ENCODE measurements around the gene GADD45A.
A peak's percentile ranks its signal among the peaks of the same experiment; 100 is the strongest.

The GADD45A gene

DNA sequence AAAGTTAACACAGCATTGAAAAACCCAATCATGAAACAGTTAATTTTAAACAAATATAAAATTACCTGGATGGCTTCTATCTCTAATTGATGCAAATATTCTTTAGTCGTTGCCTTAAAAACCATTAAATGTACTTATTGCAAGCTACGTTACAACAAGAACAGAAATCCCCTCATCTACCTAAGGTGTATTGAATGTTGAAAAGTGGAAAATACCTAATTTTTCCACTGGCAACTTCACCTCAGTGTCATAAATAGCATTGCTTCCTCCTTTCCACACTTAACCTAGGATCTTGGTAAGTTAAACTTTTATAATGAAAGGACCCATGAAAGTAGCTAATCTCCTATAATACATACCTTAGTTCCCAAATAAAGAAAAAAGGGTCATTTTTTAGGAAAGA is 5.4 kb downstream of the GADD45A start:
- H3K4me3 ChIP-seq (ENCODE audit: low read depth, low read length), result no peak overlapping the region
- no peak for DNase-seq
- in situ Hi-C loops (cut with HindIII; ENCODE audit: low pct_ligation_motif_present, low sequenced_read_pairs), result loop anchor here (25.0 kb wide), 1 partner anchor 153 kb away; no protein-coding TSS in a partner anchor
- TF ChIP-seq, protein P1, sequence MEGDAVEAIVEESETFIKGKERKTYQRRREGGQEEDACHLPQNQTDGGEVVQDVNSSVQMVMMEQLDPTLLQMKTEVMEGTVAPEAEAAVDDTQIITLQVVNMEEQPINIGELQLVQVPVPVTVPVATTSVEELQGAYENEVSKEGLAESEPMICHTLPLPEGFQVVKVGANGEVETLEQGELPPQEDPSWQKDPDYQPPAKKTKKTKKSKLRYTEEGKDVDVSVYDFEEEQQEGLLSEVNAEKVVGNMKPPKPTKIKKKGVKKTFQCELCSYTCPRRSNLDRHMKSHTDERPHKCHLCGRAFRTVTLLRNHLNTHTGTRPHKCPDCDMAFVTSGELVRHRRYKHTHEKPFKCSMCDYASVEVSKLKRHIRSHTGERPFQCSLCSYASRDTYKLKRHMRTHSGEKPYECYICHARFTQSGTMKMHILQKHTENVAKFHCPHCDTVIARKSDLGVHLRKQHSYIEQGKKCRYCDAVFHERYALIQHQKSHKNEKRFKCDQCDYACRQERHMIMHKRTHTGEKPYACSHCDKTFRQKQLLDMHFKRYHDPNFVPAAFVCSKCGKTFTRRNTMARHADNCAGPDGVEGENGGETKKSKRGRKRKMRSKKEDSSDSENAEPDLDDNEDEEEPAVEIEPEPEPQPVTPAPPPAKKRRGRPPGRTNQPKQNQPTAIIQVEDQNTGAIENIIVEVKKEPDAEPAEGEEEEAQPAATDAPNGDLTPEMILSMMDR (IDR thresholded peaks at IDR 0.05; ENCODE audit: low read depth, low read length, missing control alignments), result no peak
- peaks cover 33% of the 10 kb centered on the region for H3K36me3 ChIP-seq (replicated peaks)
- H3K27ac ChIP-seq, result no peak overlapping the region
- no peaks in the 10 kb centered on the region for H3K27me3 ChIP-seq (replicated peaks)

DNA sequence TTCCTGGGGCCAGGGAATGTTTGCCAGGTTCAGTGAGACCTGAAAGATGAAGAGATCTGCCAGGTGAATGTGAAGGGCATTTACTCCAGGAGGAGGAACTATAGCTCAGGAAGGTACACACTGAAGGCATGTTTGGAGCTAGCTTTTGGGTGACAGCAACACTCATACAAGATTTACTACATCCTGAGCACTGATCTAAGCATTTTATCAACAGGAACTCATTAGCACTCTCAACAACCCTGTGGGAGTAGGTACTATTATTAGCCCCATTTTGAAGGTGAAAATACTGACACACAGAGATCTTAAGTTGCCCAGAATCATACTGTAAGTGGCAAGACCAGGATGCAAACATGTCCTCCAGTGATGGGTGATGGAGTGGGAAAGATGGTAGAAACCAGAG is 6.7 kb downstream of the GADD45A start:
- H3K4me3 ChIP-seq (ENCODE audit: low read depth, low read length), result no peak overlapping the region
- DNase-seq, result no peak

DNA sequence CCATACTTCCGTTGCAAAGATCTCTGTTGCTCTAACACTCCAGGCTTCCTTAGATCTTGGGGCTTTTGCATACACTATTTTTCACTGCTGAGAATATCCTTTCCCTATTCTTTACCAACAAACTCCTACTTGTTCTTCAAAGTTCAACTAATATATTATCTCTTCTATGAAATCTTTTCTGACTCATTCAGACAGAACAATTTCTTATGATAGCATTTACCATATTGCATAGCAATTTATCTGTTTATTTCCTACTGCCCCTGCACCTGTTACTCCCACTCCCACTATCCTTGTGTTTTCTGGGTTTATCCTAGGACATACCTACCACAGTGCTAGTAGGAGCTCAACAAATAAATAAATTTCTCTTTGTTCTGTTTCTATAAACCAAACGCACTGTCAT is 11.0 kb downstream of the GADD45A start:
- in situ Hi-C loops (cut with HindIII; ENCODE audit: low pct_ligation_motif_present, low sequenced_read_pairs), result loop anchor here (25.0 kb wide), 1 partner anchor 159 kb away; no protein-coding TSS in a partner anchor
- no peak for DNase-seq
- Histone ChIP-seq H3K4me3 (ENCODE audit: low read depth, low read length) (no peak overlapping the region), H3K36me3 (replicated peaks) (peaks cover 5% of the 10 kb centered on the region), H3K27ac (no peak overlapping the region), H3K27me3 (replicated peaks) (no peaks in the 10 kb centered on the region)
- TF ChIP-seq, protein P1 (IDR thresholded peaks at IDR 0.05; ENCODE audit: low read depth, low read length, missing control alignments), result no peak

More for the DNA sequence above, 6.7 kb downstream of the GADD45A start:
- in situ Hi-C loops (cut with HindIII; ENCODE audit: low pct_ligation_motif_present, low sequenced_read_pairs), result loop anchor here (25.0 kb wide), 1 partner anchor 154 kb away; no protein-coding TSS in a partner anchor
- peaks cover 23% of the 10 kb centered on the region for H3K36me3 ChIP-seq (replicated peaks)
- TF ChIP-seq, protein P1 (IDR thresholded peaks at IDR 0.05; ENCODE audit: low read depth, low read length, missing control alignments), result no peak
- no peak overlapping the region for H3K27ac ChIP-seq
- H3K27me3 ChIP-seq (replicated peaks), result no peaks in the 10 kb centered on the region

DNA sequence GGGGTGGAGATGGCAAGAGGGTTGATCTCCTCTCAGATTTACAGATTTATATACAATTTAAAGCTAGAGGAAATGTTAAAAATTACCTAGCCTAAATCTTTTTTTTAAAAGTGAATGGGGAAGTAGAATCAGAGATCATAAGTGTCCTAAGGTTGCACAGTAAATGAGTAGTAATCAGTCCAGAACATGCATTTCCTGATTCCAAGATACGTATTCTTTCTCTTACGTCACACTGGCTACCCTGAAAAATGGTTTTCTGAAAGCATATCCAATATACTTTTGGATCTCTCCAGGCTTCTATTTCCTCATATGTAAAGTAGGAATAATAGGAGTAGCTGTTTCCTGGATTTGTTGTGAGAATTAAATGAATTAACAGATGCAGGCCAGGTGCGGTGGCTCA is 11.7 kb downstream of the GADD45A start:
- H3K27ac ChIP-seq, result no peak overlapping the region
- peaks cover 7% of the 10 kb centered on the region for H3K36me3 ChIP-seq (replicated peaks)
- no peak for DNase-seq
- TF ChIP-seq, protein P1 (IDR thresholded peaks at IDR 0.05; ENCODE audit: low read depth, low read length, missing control alignments), result no peak
- H3K27me3 ChIP-seq (replicated peaks), result no peaks in the 10 kb centered on the region
- in situ Hi-C loops (cut with HindIII; ENCODE audit: low pct_ligation_motif_present, low sequenced_read_pairs), result loop anchor here (25.0 kb wide), 1 partner anchor 159 kb away; no protein-coding TSS in a partner anchor
- H3K4me3 ChIP-seq (ENCODE audit: low read depth, low read length), result no peak overlapping the region

DNA sequence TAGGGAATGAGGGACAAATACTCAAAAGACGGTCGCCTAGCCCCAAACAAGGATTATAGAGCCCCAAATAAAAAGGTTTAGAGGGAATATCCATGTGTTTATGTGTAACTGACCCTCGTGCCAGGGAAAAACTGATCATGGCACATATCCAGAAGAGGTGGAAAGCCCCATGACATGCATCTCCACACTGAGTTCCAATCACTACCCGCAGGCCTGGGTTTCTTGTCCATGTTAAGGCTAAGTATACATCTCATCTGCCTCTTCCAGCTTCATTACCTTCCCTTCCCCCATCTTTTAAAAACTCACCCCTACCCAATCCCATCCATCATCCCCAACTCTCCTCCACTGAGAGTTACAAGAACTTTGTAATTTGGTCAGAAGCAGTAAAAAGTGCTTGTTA is 15.2 kb downstream of the GADD45A start:
- TF ChIP-seq, protein P1 (IDR thresholded peaks at IDR 0.05; ENCODE audit: low read depth, low read length, missing control alignments), result no peak
- Histone ChIP-seq H3K27ac (peak overlapping the region; percentile 44), H3K36me3 (replicated peaks) (peaks cover 22% of the 10 kb centered on the region), H3K27me3 (replicated peaks) (no peaks in the 10 kb centered on the region), H3K4me3 (ENCODE audit: low read depth, low read length) (no peak overlapping the region)
- in situ Hi-C loops (cut with HindIII; ENCODE audit: low pct_ligation_motif_present, low sequenced_read_pairs), result no loop called here
- DNase-seq, result no peak

Measured in brain microvascular endothelial cell (primary cell).